Measurements from ENCODE around the gene TEKT4.
"Not testable (repeated sequence)": the region's sequence is repeated elsewhere in the genome, so short reads cannot be mapped to it uniquely, and the experiment has no call there.

TEKT4 gene

DNA sequence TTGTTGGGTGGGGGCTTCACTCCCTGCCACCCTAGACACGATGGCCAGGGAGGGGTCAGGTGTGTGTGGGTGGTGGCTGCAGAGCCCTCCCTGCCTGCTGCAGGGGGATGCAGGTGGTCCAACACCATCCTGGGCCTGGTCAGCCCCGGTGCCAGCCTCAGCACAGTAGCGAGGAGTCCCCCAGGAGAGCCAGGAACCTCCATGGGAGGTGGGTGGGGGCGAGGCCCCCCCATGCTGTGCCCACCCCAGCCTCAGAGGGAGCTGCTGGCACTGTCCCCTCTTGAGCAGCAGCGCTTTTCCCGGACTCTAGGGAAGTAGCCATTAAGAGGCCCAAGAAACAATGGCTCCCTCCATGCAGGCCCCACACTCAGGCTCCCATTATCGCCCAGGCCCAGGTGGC lies 7.3 kb downstream of the TEKT4 start:
- H3K27me3 ChIP-seq (ENCODE audit: control insufficient read depth in 1 of 2, insufficient read depth in 2 of 2, low read length in 2 of 2); H3K4me3 ChIP-seq (ENCODE audit: low read depth in 1 of 2, low read length in 2 of 2): not testable (repeated sequence)

DNA sequence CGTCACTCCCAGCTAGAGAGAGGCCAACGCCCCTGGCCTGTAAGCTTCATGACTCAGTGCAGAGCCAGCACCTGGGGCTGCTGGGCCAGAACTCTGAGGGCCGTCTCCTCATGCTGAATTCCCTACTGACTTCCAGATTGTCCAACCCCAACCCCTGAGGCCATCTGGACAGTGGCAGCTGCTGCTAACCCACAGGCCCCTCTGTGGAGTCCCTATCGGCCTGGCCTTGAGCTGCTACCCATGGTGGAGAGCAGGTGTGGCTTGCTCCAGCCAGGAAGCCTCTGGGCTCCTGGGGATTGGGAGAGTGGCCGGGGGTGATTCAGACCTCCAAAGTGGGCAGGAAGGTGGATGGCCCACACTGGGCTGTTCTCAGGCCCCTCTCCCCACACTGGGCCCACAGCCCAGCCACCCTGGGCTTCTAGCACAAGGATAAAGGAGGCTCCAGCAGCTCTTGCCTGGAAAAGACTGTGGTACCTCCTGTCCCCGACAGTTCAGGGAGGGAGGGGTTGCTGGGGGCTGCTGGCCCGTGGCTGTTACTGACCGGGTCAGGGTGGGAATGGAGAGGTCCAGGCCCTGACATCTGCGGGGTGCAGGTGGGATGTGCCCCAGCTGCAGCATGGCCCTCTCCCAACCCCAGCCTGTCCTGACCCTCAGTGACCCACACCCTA lies 8.2 kb downstream of the TEKT4 start:
- H3K27ac ChIP-seq (ENCODE audit: low read depth, low read length), result no peak overlapping the region

More for the DNA sequence above, 7.3 kb downstream of the TEKT4 start:
- H3K36me3 ChIP-seq (ENCODE audit: control insufficient read depth in 1 of 2, insufficient read depth in 2 of 2, low read length in 2 of 2); H3K9me3 ChIP-seq (ENCODE audit: control insufficient read depth in 1 of 2, low read length in 2 of 2); H3K4me1 ChIP-seq (ENCODE audit: control insufficient read depth in 1 of 2, insufficient read depth in 2 of 2, low read length in 2 of 2); H3K9ac ChIP-seq (ENCODE audit: low read depth in 1 of 2, low read length in 2 of 2); H3K27ac ChIP-seq (ENCODE audit: low read depth, low read length): not testable (repeated sequence)

DNA sequence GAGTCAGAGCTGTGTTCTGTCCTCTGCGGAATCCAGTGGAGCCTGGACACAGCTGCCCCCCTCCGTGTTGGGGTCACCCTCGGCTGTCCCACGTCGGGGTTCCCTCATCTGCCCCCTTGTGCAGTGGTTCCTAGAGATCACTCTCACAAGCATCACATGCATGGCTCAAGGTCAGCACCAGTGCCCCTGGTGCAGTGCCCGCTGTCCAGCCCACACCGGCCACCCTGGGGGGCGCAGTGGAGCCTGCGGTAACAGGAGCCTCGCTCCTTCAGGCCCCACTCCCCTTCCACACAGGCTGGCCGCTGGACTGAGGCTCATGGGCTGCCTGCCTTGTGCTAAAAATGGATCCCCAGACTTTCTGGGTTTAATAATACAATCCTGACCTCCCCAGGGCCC lies 8.8 kb downstream of the TEKT4 start:
- Histone ChIP-seq H3K9me3 (ENCODE audit: control insufficient read depth in 1 of 2, low read length in 2 of 2) (no peaks in the 10 kb centered on the region), H3K9ac (ENCODE audit: low read depth in 1 of 2, low read length in 2 of 2) (no peak overlapping the region), H3K36me3 (ENCODE audit: control insufficient read depth in 1 of 2, insufficient read depth in 2 of 2, low read length in 2 of 2) (no peaks in the 10 kb centered on the region), H3K27me3 (ENCODE audit: control insufficient read depth in 1 of 2, insufficient read depth in 2 of 2, low read length in 2 of 2) (no peaks in the 10 kb centered on the region), H3K4me3 (ENCODE audit: low read depth in 1 of 2, low read length in 2 of 2) (no peak overlapping the region), H3K27ac (ENCODE audit: low read depth, low read length) (no peak overlapping the region), H3K4me1 (ENCODE audit: control insufficient read depth in 1 of 2, insufficient read depth in 2 of 2, low read length in 2 of 2) (no peaks in the 10 kb centered on the region)

More for the DNA sequence above, 8.2 kb downstream of the TEKT4 start:
- Histone ChIP-seq H3K4me1 (ENCODE audit: control insufficient read depth in 1 of 2, insufficient read depth in 2 of 2, low read length in 2 of 2) (no peaks in the 10 kb centered on the region), H3K36me3 (ENCODE audit: control insufficient read depth in 1 of 2, insufficient read depth in 2 of 2, low read length in 2 of 2) (no peaks in the 10 kb centered on the region), H3K4me3 (ENCODE audit: low read depth in 1 of 2, low read length in 2 of 2) (no peak overlapping the region), H3K9me3 (ENCODE audit: control insufficient read depth in 1 of 2, low read length in 2 of 2) (no peaks in the 10 kb centered on the region), H3K27me3 (ENCODE audit: control insufficient read depth in 1 of 2, insufficient read depth in 2 of 2, low read length in 2 of 2) (no peaks in the 10 kb centered on the region), H3K9ac (ENCODE audit: low read depth in 1 of 2, low read length in 2 of 2) (no peak overlapping the region)

DNA sequence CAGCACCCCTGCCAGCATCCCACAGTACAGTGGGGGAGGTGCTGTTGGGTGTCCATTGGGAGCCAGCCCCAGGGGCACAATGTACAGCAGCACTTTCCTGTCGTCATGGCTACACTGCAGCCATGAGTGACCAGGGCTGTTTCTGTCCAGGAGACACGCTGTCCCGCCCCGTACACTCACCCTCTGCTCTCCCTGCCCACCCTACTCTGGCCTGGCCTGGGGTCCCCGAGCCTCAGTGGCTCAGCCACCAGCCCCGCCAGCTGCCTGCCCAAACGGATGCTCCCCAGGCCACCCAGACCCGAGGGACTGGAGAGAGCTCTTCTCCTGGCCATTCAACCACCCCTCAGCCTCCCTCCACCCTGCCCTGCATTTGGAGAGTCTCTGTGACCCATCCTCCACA lies 9.3 kb downstream of the TEKT4 start:
- Histone ChIP-seq H3K4me1 (ENCODE audit: control insufficient read depth in 1 of 2, insufficient read depth in 2 of 2, low read length in 2 of 2) (no peaks in the 10 kb centered on the region), H3K27me3 (ENCODE audit: control insufficient read depth in 1 of 2, insufficient read depth in 2 of 2, low read length in 2 of 2) (no peaks in the 10 kb centered on the region), H3K27ac (ENCODE audit: low read depth, low read length) (no peak overlapping the region), H3K36me3 (ENCODE audit: control insufficient read depth in 1 of 2, insufficient read depth in 2 of 2, low read length in 2 of 2) (no peaks in the 10 kb centered on the region), H3K4me3 (ENCODE audit: low read depth in 1 of 2, low read length in 2 of 2) (no peak overlapping the region), H3K9me3 (ENCODE audit: control insufficient read depth in 1 of 2, low read length in 2 of 2) (no peaks in the 10 kb centered on the region), H3K9ac (ENCODE audit: low read depth in 1 of 2, low read length in 2 of 2) (no peak overlapping the region)

DNA sequence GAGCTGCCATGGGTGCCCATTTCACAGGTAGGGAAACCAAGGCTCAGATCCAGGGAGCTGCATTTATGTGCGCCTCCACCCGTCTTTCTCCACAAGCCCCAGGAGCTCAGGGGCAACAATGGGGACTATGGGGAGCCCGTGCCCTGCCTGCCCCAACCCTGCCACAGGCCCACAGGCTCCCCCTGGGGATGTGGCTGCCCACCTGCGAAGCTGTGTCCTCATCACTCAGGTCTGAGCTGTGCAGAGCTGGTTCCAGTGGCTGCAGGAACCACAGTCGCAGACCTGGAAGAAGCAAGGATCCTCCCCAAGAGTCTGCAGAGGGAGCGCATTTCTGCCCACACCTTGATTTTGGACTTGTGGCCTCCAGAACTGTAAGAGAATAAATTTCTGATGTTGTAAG lies 9.8 kb downstream of the TEKT4 start:
- Histone ChIP-seq H3K4me3 (ENCODE audit: low read depth in 1 of 2, low read length in 2 of 2) (no peak overlapping the region), H3K4me1 (ENCODE audit: control insufficient read depth in 1 of 2, insufficient read depth in 2 of 2, low read length in 2 of 2) (no peaks in the 10 kb centered on the region), H3K27ac (ENCODE audit: low read depth, low read length) (no peak overlapping the region), H3K36me3 (ENCODE audit: control insufficient read depth in 1 of 2, insufficient read depth in 2 of 2, low read length in 2 of 2) (no peaks in the 10 kb centered on the region), H3K27me3 (ENCODE audit: control insufficient read depth in 1 of 2, insufficient read depth in 2 of 2, low read length in 2 of 2) (no peaks in the 10 kb centered on the region), H3K9me3 (ENCODE audit: control insufficient read depth in 1 of 2, low read length in 2 of 2) (no peaks in the 10 kb centered on the region), H3K9ac (ENCODE audit: low read depth in 1 of 2, low read length in 2 of 2) (no peak overlapping the region)

DNA sequence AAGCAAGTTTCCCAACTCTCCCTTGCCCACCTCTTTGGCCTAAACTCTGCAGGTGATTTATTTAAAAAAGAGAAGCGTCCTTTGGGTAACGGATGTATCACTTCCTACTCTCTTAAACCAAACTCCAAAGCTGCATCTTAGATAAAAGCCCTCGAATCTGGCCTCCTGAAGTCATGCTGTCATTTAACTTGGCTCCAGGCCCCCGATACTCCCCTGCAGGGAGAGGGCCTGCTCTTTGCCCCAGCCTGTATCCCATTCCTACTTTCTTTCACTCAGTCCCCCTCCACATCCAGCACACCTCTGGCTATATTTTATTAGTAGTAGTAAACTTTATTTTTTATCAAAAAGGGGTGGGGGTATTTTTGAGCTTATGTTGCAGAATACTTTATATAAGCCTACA lies 19.0 kb downstream of the TEKT4 start:
- Histone ChIP-seq H3K9ac (ENCODE audit: low read depth in 1 of 2, low read length in 2 of 2) (no peak overlapping the region), H3K27me3 (ENCODE audit: control insufficient read depth in 1 of 2, insufficient read depth in 2 of 2, low read length in 2 of 2) (no peaks in the 10 kb centered on the region), H3K9me3 (ENCODE audit: control insufficient read depth in 1 of 2, low read length in 2 of 2) (no peaks in the 10 kb centered on the region), H3K36me3 (ENCODE audit: control insufficient read depth in 1 of 2, insufficient read depth in 2 of 2, low read length in 2 of 2) (no peaks in the 10 kb centered on the region), H3K27ac (ENCODE audit: low read depth, low read length) (no peak overlapping the region), H3K4me3 (ENCODE audit: low read depth in 1 of 2, low read length in 2 of 2) (no peak overlapping the region), H3K4me1 (ENCODE audit: control insufficient read depth in 1 of 2, insufficient read depth in 2 of 2, low read length in 2 of 2) (no peaks in the 10 kb centered on the region)

DNA sequence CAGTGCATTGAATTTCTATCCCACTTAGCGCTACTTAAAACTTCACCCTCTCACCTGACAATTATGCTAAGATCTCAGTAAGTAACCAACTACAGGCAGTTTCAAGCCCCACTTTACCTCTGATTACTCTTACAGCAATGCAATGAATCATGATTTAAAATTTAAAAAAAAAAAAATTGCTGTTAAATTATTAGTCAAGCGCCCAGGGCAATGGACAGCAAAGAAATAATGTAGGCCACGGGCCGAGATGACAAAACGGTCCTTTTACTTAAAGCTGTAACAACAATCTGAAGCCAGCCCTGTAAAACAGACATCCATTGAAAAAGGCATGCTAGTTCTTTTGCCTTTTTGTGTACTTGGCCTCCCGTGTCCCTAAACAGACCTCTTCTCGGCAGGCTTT lies 24.0 kb downstream of the TEKT4 start:
- H3K27me3 ChIP-seq (ENCODE audit: control insufficient read depth in 1 of 2, insufficient read depth in 2 of 2, low read length in 2 of 2); H3K9ac ChIP-seq (ENCODE audit: low read depth in 1 of 2, low read length in 2 of 2); H3K4me3 ChIP-seq (ENCODE audit: low read depth in 1 of 2, low read length in 2 of 2); H3K36me3 ChIP-seq (ENCODE audit: control insufficient read depth in 1 of 2, insufficient read depth in 2 of 2, low read length in 2 of 2); H3K9me3 ChIP-seq (ENCODE audit: control insufficient read depth in 1 of 2, low read length in 2 of 2); H3K27ac ChIP-seq (ENCODE audit: low read depth, low read length); H3K4me1 ChIP-seq (ENCODE audit: control insufficient read depth in 1 of 2, insufficient read depth in 2 of 2, low read length in 2 of 2): not testable (repeated sequence)

DNA sequence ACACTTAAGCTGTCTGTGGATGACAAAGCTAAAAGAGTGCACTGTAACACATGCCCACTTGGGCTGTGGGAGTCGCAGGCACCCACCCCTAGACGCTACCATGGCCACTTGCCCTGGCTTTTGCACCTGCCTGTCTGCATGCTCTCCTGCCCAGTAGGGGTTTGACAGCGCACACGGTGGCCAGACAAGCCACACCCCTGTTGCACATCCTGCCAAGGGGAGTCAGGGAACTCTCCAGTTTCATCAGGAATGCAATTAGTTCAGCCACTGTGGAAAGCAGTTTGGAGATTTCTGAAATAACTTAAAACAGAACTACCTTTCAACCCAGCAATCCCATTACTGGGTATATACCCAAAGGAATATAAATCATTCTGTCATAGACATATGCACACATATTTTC lies 35.7 kb downstream of the TEKT4 start:
- not testable (repeated sequence) for H3K9ac ChIP-seq (ENCODE audit: low read depth in 1 of 2, low read length in 2 of 2); H3K27me3 ChIP-seq (ENCODE audit: control insufficient read depth in 1 of 2, insufficient read depth in 2 of 2, low read length in 2 of 2); H3K4me1 ChIP-seq (ENCODE audit: control insufficient read depth in 1 of 2, insufficient read depth in 2 of 2, low read length in 2 of 2); H3K36me3 ChIP-seq (ENCODE audit: control insufficient read depth in 1 of 2, insufficient read depth in 2 of 2, low read length in 2 of 2); H3K4me3 ChIP-seq (ENCODE audit: low read depth in 1 of 2, low read length in 2 of 2); H3K9me3 ChIP-seq (ENCODE audit: control insufficient read depth in 1 of 2, low read length in 2 of 2); H3K27ac ChIP-seq (ENCODE audit: low read depth, low read length)

DNA sequence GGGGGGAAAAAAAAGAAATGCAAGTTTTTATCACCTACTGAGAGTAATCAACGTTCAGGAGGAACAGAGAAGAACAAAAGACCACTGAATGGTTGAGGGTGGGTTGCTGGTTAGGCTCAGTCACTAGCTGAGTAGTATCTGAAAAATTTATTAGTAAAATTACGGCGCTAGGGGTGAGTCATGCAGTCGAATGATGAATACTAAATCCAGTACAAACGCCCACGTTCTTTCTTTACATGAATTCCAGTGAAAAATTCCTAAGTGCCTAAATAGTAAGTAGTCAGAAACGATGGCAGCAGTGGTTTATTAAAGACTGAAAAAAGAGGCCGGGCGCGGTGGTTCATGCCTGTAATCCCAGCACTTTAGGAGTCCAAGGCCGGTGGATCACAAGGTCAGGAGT lies 52.0 kb downstream of the TEKT4 start:
- no peaks in the 10 kb centered on the region for H3K4me1 ChIP-seq (ENCODE audit: control insufficient read depth in 1 of 2, insufficient read depth in 2 of 2, low read length in 2 of 2)
- H3K9me3 ChIP-seq (ENCODE audit: control insufficient read depth in 1 of 2, low read length in 2 of 2), result no peaks in the 10 kb centered on the region
- no peak overlapping the region for H3K9ac ChIP-seq (ENCODE audit: low read depth in 1 of 2, low read length in 2 of 2)
- H3K4me3 ChIP-seq (ENCODE audit: low read depth in 1 of 2, low read length in 2 of 2), result no peak overlapping the region
- no peaks in the 10 kb centered on the region for H3K27me3 ChIP-seq (ENCODE audit: control insufficient read depth in 1 of 2, insufficient read depth in 2 of 2, low read length in 2 of 2)
- no peak overlapping the region for H3K27ac ChIP-seq (ENCODE audit: low read depth, low read length)
- no peaks in the 10 kb centered on the region for H3K36me3 ChIP-seq (ENCODE audit: control insufficient read depth in 1 of 2, insufficient read depth in 2 of 2, low read length in 2 of 2)

DNA sequence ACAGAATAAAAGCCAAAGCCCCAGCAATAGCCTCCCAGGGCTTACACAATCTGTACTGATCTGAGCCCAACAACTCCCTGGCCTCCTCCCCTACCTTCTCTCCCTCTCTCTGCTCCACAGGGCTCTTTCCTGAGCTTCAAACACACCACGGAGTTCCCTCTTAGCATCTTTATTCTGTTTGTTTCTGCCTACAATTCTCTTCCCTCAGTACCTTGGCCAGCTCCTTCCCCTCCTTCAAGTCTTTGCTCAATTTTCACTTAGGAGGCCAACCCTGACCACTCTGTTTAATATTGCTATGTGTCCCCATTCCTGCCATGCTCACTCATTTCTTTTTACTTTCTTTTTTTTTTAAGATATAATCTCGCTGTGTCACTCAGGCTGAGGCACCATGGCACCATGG lies 53.8 kb downstream of the TEKT4 start:
- H3K9me3 ChIP-seq (ENCODE audit: control insufficient read depth in 1 of 2, low read length in 2 of 2); H3K4me1 ChIP-seq (ENCODE audit: control insufficient read depth in 1 of 2, insufficient read depth in 2 of 2, low read length in 2 of 2); H3K9ac ChIP-seq (ENCODE audit: low read depth in 1 of 2, low read length in 2 of 2); H3K27me3 ChIP-seq (ENCODE audit: control insufficient read depth in 1 of 2, insufficient read depth in 2 of 2, low read length in 2 of 2); H3K27ac ChIP-seq (ENCODE audit: low read depth, low read length); H3K4me3 ChIP-seq (ENCODE audit: low read depth in 1 of 2, low read length in 2 of 2); H3K36me3 ChIP-seq (ENCODE audit: control insufficient read depth in 1 of 2, insufficient read depth in 2 of 2, low read length in 2 of 2): not testable (repeated sequence)
